Endodermal cell (in vitro differentiated cells): Measurements from ENCODE around the gene TCF7L2. TPM values are rescaled to one million over a fixed set of nuclear protein-coding genes. Genes with fewer than 3 reads are reported as not detected.

ENCODE experiments used
- DNase-seq: peaks from one replicate; pipeline ENCODE4 v3.0.0-alpha.2; 2017
- H3K27ac ChIP-seq: 2 replicates; pipeline ENCODE4 v1.5.1; 2013; ENCODE audit warnings: mild to moderate bottlenecking, low read depth, low read length, moderate library complexity
- H3K27me3 ChIP-seq: 2 replicates; pipeline ENCODE4 v1.6.1; 2013; ENCODE audit warnings: mild to moderate bottlenecking, low read length, moderate library complexity; ENCODE audit not compliant: insufficient read depth, control insufficient read depth, poor library complexity, severe bottlenecking
- H3K36me3 ChIP-seq: 2 replicates; pipeline ENCODE4 v1.7.0; 2013; ENCODE audit warnings: mild to moderate bottlenecking, low read length, moderate library complexity; ENCODE audit not compliant: control insufficient read depth, insufficient read depth
- H3K4me1 ChIP-seq: one replicate; pipeline ENCODE4 v1.7.0; 2013; ENCODE audit warnings: low read length; ENCODE audit not compliant: control insufficient read depth, insufficient read depth
- H3K4me3 ChIP-seq: 2 replicates; pipeline ENCODE4 v1.5.1; 2013; ENCODE audit warnings: mild to moderate bottlenecking, low read length, moderate library complexity
- H3K9ac ChIP-seq: 2 replicates; pipeline ENCODE4 v1.6.1; 2013; ENCODE audit warnings: mild to moderate bottlenecking, low read length, moderate library complexity; ENCODE audit not compliant: poor library complexity, severe bottlenecking; ENCODE audit errors: extremely low read depth
- H3K9me3 ChIP-seq: 2 replicates; pipeline ENCODE4 v1.6.1; 2013; ENCODE audit warnings: mild to moderate bottlenecking, low read length, moderate library complexity; ENCODE audit not compliant: control insufficient read depth
- H3K27ac Mint-ChIP-seq: 2 replicates; pipeline ENCODE4 v1.8.0; 2020; ENCODE audit warnings: mixed read lengths
- H3K27me3 Mint-ChIP-seq: 2 replicates; pipeline ENCODE4 v1.8.0; 2021; ENCODE audit warnings: mild to moderate bottlenecking, mixed read lengths; ENCODE audit not compliant: insufficient read depth
- H3K36me3 Mint-ChIP-seq: 2 replicates; pipeline ENCODE4 v1.8.0; 2020; ENCODE audit warnings: low read depth, mixed read lengths
- H3K4me1 Mint-ChIP-seq: 2 replicates; pipeline ENCODE4 v1.8.0; 2020; ENCODE audit warnings: mixed read lengths
- H3K4me3 Mint-ChIP-seq: 2 replicates; pipeline ENCODE4 v1.8.0; 2020; ENCODE audit warnings: mild to moderate bottlenecking, moderate library complexity, mixed read lengths
- H3K9me3 Mint-ChIP-seq: 2 replicates; pipeline ENCODE4 v1.8.0; 2020; ENCODE audit warnings: mild to moderate bottlenecking, mixed read lengths
- WGBS, 2 experiments: methylation state at CpG; one replicate each; pipeline versions ENCODE4 v1.1.5 to v1.1.7; 2013; ENCODE audit warnings: missing lambda C conversion rate in 2 of 2, mixed read lengths in 1 of 2; ENCODE audit not compliant: insufficient coverage in 1 of 2, insufficient read length in 1 of 2; 5-methylcytosine and 5-hydroxymethylcytosine counted together
- total RNA-seq, 2 donors: library from RNA; stranded (reverse); fragmentation: NEBNext Ultra II Directional in 1 of 2; extraction: Animal tissue kit (Norgen Biotek cat#: 25700) in 1 of 2; gene quantifications; 2 replicates in 1 of 2; 3 replicates in 1 of 2; pipeline ENCODE4 v1.2.1, GENCODE V29; 2021
- TF ChIP-seq, protein P1 (sequence below): fragments of 200-600 bp; sonication (generic); conservative IDR thresholded peaks from 2 replicates; pipeline ENCODE4 v1.5.0; 2021; ENCODE audit warnings: antibody characterized with exemption, mild to moderate bottlenecking

TCF7L2 gene
- total RNA-seq, 2 donors from 2014 or later, result 73.2 to 105 TPM

DNA sequence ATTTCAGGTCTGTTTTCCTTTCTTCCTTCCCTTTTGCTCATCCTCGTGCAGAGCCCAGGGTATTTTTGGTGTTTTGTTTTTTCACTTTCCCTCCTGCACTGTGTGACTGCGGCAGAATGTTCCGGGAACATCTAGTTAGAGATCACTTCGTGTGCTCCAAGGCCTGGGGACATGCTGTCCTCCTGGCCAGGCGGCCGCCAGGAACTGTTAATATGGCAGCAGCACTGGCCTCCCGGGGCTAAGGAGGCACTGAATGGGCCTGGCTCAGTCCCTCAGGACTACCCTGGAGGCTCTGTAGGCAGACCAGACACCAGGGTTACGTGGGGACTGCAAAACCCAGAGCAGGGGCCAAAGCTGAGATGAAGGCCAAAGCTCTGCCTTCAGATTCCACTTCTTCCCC is 43.1 kb upstream of the TCF7L2 start:
- no peaks in the 10 kb centered on the region for H3K9me3 Mint-ChIP-seq
- peaks cover 35% of the 10 kb centered on the region for H3K27me3 Mint-ChIP-seq
- H3K27ac Mint-ChIP-seq, result no peak overlapping the region
- H3K27ac ChIP-seq, result no peak overlapping the region
- H3K4me3 ChIP-seq, result no peak overlapping the region
- H3K4me3 Mint-ChIP-seq, result no peak overlapping the region
- H3K4me1 Mint-ChIP-seq, result peaks cover 6% of the 10 kb centered on the region
- H3K9me3 ChIP-seq, result no peaks in the 10 kb centered on the region
- no peak overlapping the region for H3K9ac ChIP-seq
- H3K36me3 ChIP-seq, result no peaks in the 10 kb centered on the region
- DNase-seq, result no peak
- WGBS, 2 experiments, result 93% methylated on average over 5 to 8 of the region's 8 CpGs
- no peaks in the 10 kb centered on the region for H3K4me1 ChIP-seq
- H3K36me3 Mint-ChIP-seq, result no peaks in the 10 kb centered on the region
- TF ChIP-seq, protein P1, sequence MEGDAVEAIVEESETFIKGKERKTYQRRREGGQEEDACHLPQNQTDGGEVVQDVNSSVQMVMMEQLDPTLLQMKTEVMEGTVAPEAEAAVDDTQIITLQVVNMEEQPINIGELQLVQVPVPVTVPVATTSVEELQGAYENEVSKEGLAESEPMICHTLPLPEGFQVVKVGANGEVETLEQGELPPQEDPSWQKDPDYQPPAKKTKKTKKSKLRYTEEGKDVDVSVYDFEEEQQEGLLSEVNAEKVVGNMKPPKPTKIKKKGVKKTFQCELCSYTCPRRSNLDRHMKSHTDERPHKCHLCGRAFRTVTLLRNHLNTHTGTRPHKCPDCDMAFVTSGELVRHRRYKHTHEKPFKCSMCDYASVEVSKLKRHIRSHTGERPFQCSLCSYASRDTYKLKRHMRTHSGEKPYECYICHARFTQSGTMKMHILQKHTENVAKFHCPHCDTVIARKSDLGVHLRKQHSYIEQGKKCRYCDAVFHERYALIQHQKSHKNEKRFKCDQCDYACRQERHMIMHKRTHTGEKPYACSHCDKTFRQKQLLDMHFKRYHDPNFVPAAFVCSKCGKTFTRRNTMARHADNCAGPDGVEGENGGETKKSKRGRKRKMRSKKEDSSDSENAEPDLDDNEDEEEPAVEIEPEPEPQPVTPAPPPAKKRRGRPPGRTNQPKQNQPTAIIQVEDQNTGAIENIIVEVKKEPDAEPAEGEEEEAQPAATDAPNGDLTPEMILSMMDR, result no peak
- H3K27me3 ChIP-seq, result no peaks in the 10 kb centered on the region

DNA sequence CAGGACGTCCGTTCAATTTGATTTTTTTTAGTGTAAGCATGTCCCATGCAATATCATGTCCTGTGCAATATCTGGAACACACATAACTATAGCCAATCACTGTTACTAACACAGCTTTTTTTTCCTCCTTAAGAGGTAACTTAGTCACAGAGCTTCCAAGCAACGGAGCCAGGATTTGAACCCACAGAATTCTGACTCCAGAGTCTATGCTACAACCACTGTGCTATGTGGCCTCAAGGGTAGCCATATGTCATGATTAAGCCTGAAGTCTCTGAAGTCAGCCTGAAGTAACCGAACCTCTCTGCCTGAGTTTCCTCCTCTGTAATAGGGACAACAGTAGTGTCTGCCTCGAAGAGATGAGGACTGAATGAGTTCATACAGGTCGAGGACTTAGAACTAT is 42.2 kb upstream of the TCF7L2 start:
- Mint-ChIP-seq H3K27me3 (peaks cover 33% of the 10 kb centered on the region), H3K27ac (no peak overlapping the region), H3K36me3 (no peaks in the 10 kb centered on the region), H3K4me3 (no peak overlapping the region), H3K9me3 (no peaks in the 10 kb centered on the region), H3K4me1 (peaks cover 7% of the 10 kb centered on the region)
- WGBS, 2 experiments, result 83 to 87% methylated on average over 4 to 6 of the region's 6 CpGs
- TF ChIP-seq, protein P1, result no peak
- H3K9ac ChIP-seq, result no peak overlapping the region
- no peaks in the 10 kb centered on the region for H3K36me3 ChIP-seq
- DNase-seq, result no peak
- H3K4me1 ChIP-seq, result no peaks in the 10 kb centered on the region
- no peaks in the 10 kb centered on the region for H3K27me3 ChIP-seq
- H3K4me3 ChIP-seq, result no peak overlapping the region
- H3K9me3 ChIP-seq, result no peaks in the 10 kb centered on the region
- no peak overlapping the region for H3K27ac ChIP-seq

DNA sequence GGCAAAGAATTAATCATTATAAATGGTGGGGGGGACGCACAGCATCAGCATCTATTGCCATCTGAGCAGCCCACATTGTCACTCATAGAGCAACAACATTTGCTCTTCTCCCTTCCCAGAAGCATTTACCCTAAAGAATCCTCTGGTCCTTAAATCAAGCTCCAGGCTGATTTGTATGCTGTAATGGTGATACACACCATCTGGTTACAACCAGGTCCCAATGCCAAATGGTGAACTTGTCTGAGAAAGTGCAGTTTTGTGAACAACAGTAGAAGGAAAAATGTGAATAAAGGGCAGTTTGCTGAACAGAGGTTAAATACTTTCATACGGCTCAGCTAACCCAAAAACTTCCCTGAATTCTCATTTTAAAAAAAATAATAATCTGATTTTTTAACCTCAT is 38.8 kb upstream of the TCF7L2 start:
- Histone ChIP-seq H3K27ac (no peak overlapping the region), H3K4me3 (no peak overlapping the region), H3K36me3 (no peaks in the 10 kb centered on the region), H3K4me1 (peaks cover 2% of the 10 kb centered on the region), H3K9ac (no peak overlapping the region), H3K9me3 (no peaks in the 10 kb centered on the region), H3K27me3 (peaks cover 21% of the 10 kb centered on the region)
- H3K27ac Mint-ChIP-seq, result no peak overlapping the region
- H3K27me3 Mint-ChIP-seq, result peaks cover 56% of the 10 kb centered on the region
- TF ChIP-seq, protein P1, result no peak
- no peak overlapping the region for H3K4me3 Mint-ChIP-seq
- H3K9me3 Mint-ChIP-seq, result no peaks in the 10 kb centered on the region
- H3K4me1 Mint-ChIP-seq, result peaks cover 17% of the 10 kb centered on the region
- no peak for DNase-seq
- WGBS, 2 experiments, result 83% methylated on average over 2 of the region's 2 CpGs; no CpG with 5 or more reads in 1 of the 2 experiments
- H3K36me3 Mint-ChIP-seq, result no peaks in the 10 kb centered on the region
